HG03159 (cell line): Measurements from ENCODE around the gene UROC1.

Experiments used
- ATAC-seq: cut with Tn5 transposase; IDR thresholded peaks from one replicate; pipeline ENCODE4 v1.9.1; 2021; ENCODE audit warnings: mild to moderate bottlenecking, moderate library complexity; ENCODE audit not compliant: unreplicated experiment

UROC1 gene

GRCh38 chr3:126531051-126531330 is 13.4 kb upstream of the UROC1 start:
- ATAC-seq = no peak

- no peak for ATAC-seq
Observed at GRCh38 chr3:126530171-126531050, 12.8 kb upstream of the UROC1 start.

GRCh38 chr3:126529585-126530170 is 12.1 kb upstream of the UROC1 start:
- ATAC-seq = no peak

- ATAC-seq = no peak
Observed at GRCh38 chr3:126528800-126529541, 11.4 kb upstream of the UROC1 start.

GRCh38 chr3:126528419-126528799 is 10.8 kb upstream of the UROC1 start:
- ATAC-seq = no peak

- no peak for ATAC-seq
Observed at GRCh38 chr3:126527455-126528211, 10.1 kb upstream of the UROC1 start.

GRCh38 chr3:126527006-126527405 is 9.4 kb upstream of the UROC1 start:
- no peak for ATAC-seq

- no peak for ATAC-seq
Observed at GRCh38 chr3:126526668-126527005, 9.1 kb upstream of the UROC1 start.

GRCh38 chr3:126525853-126526667 is 8.5 kb upstream of the UROC1 start:
- no peak for ATAC-seq

GRCh38 chr3:126525091-126525852 is 7.7 kb upstream of the UROC1 start:
- ATAC-seq = no peak

GRCh38 chr3:126524429-126524988 is 6.9 kb upstream of the UROC1 start:
- no peak for ATAC-seq

GRCh38 chr3:126523745-126524428 is 6.3 kb upstream of the UROC1 start, which contains the start of gene CHST13:
CHST13 (plus strand) TSS chr3:126524155; CDS start chr3:126524333, 178 bp downstream.
- ATAC-seq = no peak

GRCh38 chr3:126522363-126522788 is 4.8 kb upstream of the UROC1 start:
- no peak for ATAC-seq

- ATAC-seq = no peak
Observed at GRCh38 chr3:126521122-126521891, 3.7 kb upstream of the UROC1 start.

GRCh38 chr3:126519506-126520455 is 2.2 kb upstream of the UROC1 start:
- ATAC-seq = no peak

- ATAC-seq = no peak
Observed at GRCh38 chr3:126518779-126519177, 1.2 kb upstream of the UROC1 start.
